ENCODE measurements around the gene PRKAG3. TPM values are rescaled to one million over a fixed set of nuclear protein-coding genes. Genes with fewer than 3 reads are reported as not detected.

The PRKAG3 gene
- total and polyA plus RNA-seq, 9 of the 15 experiments (the other 6 are each of a cell fraction or from before 2014, with no cell fraction given) = not detected

- H3K27me3 ChIP-seq (ENCODE audit: control insufficient read depth in 2 of 2, insufficient read depth in 2 of 2, low read length in 2 of 2) = peaks cover 8 to 29% of the 10 kb centered on the region in 2 experiments; a peak in 4 of 5 replicates
- in situ Hi-C loops (cut with MboI) = no loop called here
- BruUV-seq (replicated peaks) = no TSS peak
- DNase-seq (ENCODE audit: extremely low read depth in 1 of 4, low spot score in 3 of 4) = no peak
- no peak for FAIRE-seq
- no peaks in the 10 kb centered on the region for H3K79me2 ChIP-seq (ENCODE audit: control insufficient read depth, insufficient read depth, low read length)
- peaks cover 0 to 8% of the 10 kb centered on the region in 2 experiments; a peak in 2 of 5 replicates for H3K4me1 ChIP-seq (replicated peaks in 1 of 2; ENCODE audit: control insufficient read depth in 2 of 2, insufficient read depth in 2 of 2, low read length in 2 of 2)
- intact Hi-C loops (cut with micrococcal nuclease) = no loop called here
- H4K20me1 ChIP-seq (replicated peaks; ENCODE audit: control insufficient read depth, insufficient read depth, low read length) = no peaks in the 10 kb centered on the region
- no peak overlapping the region for H3K4me3 ChIP-seq
- H3K4me2 ChIP-seq (ENCODE audit: insufficient read depth, low read length) = no peak overlapping the region
- TF ChIP-seq TFAP4 (CRISPR knock-in tag; IDR thresholded peaks at IDR 0.05; ENCODE audit: borderline replicate concordance) = no peak
- TF ChIP-seq SNRNP70 (optimal IDR thresholded peaks at IDR 0.05; ENCODE audit: low read depth, low read length) = no peak
- TF ChIP-seq MYC (IDR thresholded peaks at IDR 0.05; ENCODE audit: low read depth, low read length) = no peak
- no peak for TF ChIP-seq MYC (CRISPR knock-in tag; IDR thresholded peaks at IDR 0.05; ENCODE audit: borderline replicate concordance, low read depth)
- TF ChIP-seq, protein P1, sequence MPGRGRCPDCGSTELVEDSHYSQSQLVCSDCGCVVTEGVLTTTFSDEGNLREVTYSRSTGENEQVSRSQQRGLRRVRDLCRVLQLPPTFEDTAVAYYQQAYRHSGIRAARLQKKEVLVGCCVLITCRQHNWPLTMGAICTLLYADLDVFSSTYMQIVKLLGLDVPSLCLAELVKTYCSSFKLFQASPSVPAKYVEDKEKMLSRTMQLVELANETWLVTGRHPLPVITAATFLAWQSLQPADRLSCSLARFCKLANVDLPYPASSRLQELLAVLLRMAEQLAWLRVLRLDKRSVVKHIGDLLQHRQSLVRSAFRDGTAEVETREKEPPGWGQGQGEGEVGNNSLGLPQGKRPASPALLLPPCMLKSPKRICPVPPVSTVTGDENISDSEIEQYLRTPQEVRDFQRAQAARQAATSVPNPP (IDR thresholded peaks at IDR 0.05; ENCODE audit: borderline replicate concordance, insufficient read depth, insufficient read length) = no peak
- no peak for TF ChIP-seq WHSC1 (IDR thresholded peaks at IDR 0.05; ENCODE audit: low read length)
- no peak overlapping the region for H3K27ac ChIP-seq (ENCODE audit: extremely low read depth, low read depth, low read length)
- 0% methylated on average over 1 of the region's 1 CpG for WGBS (ENCODE audit: insufficient coverage, low coverage, missing lambda C conversion rate)
- ChIA-PET POLR2A (no interaction called here), CTCF (ENCODE audit: low intra/inter-chr PET ratio) (no interaction called here)
- H3K9me1 ChIP-seq (ENCODE audit: control insufficient read depth, insufficient read depth, low read length) = no peaks in the 10 kb centered on the region
- H3K36me3 ChIP-seq (ENCODE audit: control insufficient read depth, insufficient read depth, low read length) = no peaks in the 10 kb centered on the region
- no peak for ATAC-seq
- H3K9me3 ChIP-seq (replicated peaks; ENCODE audit: control insufficient read depth, insufficient read depth, low read depth, low read length) = no peaks in the 10 kb centered on the region
- no peak overlapping the region for H3K9ac ChIP-seq (ENCODE audit: insufficient read depth in 1 of 2, low read depth in 2 of 2, low read length in 2 of 2)
- no peak overlapping the region for H2AFZ ChIP-seq (ENCODE audit: low read depth, low read length)
These were observed 46.5 kb downstream of the PRKAG3 start for GRCh38 chr2:218785103-218785502.

All from K562 (cell line).